Measurements from ENCODE around the gene GSN. TPM values are rescaled to one million over a fixed set of nuclear protein-coding genes. Genes with fewer than 3 reads are reported as not detected.

The GSN gene
- total and polyA plus RNA-seq, 4 donors = 18.8 to 402 (median 51.6) TPM

- DNase-seq (ENCODE audit: low spot score) = no peak
- Histone ChIP-seq H3K4me3 (ENCODE audit: low read depth in 1 of 3, low read length in 3 of 3) (no peak overlapping the region), H3K9ac (ENCODE audit: low read depth in 1 of 2, low read length in 2 of 2) (peak overlapping the region in 1 of 2 donors; percentile 51), H3K27me3 (ENCODE audit: control insufficient read depth in 4 of 4, insufficient read depth in 4 of 4, low read length in 3 of 4) (no peaks in the 10 kb centered on the region), H3K4me1 (ENCODE audit: control insufficient read depth in 4 of 4, insufficient read depth in 4 of 4, low read length in 3 of 4) (peaks cover 7 to 67% (median 44%) of the 10 kb centered on the region in 4 donors), H3K36me3 (ENCODE audit: control insufficient read depth in 4 of 4, insufficient read depth in 3 of 4, low read depth in 1 of 4, low read length in 3 of 4) (peaks cover 0 to 6% (median under 1%) of the 10 kb centered on the region in 4 donors), H3K9me3 (ENCODE audit: control insufficient read depth in 4 of 4, low read length in 3 of 4) (no peaks in the 10 kb centered on the region), H3K27ac (ENCODE audit: low read depth in 1 of 2, low read length in 2 of 2) (peak overlapping the region; percentile 86 to 96)
- TF ChIP-seq SP1 (IDR thresholded peaks at IDR 0.05) = no peak
- 72% methylated on average over 5 of the region's 5 CpGs for WGBS
These were observed 96.1 kb downstream of the GSN start for GRCh38 chr9:121364077-121364476.

- Histone ChIP-seq H3K4me3 (ENCODE audit: low read depth in 1 of 3, low read length in 3 of 3) (no peak overlapping the region), H3K36me3 (ENCODE audit: control insufficient read depth in 4 of 4, insufficient read depth in 3 of 4, low read depth in 1 of 4, low read length in 3 of 4) (peaks cover 0 to 6% (median 0%) of the 10 kb centered on the region in 4 donors), H3K9ac (ENCODE audit: low read depth in 1 of 2, low read length in 2 of 2) (peak overlapping the region in 1 of 2 donors; percentile 27), H3K27me3 (ENCODE audit: control insufficient read depth in 4 of 4, insufficient read depth in 4 of 4, low read length in 3 of 4) (no peaks in the 10 kb centered on the region), H3K4me1 (ENCODE audit: control insufficient read depth in 4 of 4, insufficient read depth in 4 of 4, low read length in 3 of 4) (peaks cover 5 to 64% (median 39%) of the 10 kb centered on the region in 4 donors), H3K9me3 (ENCODE audit: control insufficient read depth in 4 of 4, low read length in 3 of 4) (no peaks in the 10 kb centered on the region), H3K27ac (ENCODE audit: low read depth in 1 of 2, low read length in 2 of 2) (peak overlapping the region; percentile 86 to 96)
- no peak for TF ChIP-seq ZBTB33 (IDR thresholded peaks at IDR 0.05)
- TF ChIP-seq FOXA2 (IDR thresholded peaks at IDR 0.05) = no peak
- no peak for TF ChIP-seq SP1 (IDR thresholded peaks at IDR 0.05)
- no peak for TF ChIP-seq NR2F2 (IDR thresholded peaks at IDR 0.05)
- no peak for TF ChIP-seq YY1 (IDR thresholded peaks at IDR 0.05)
- TF ChIP-seq ATF3 (IDR thresholded peaks at IDR 0.05) = no peak
- no peak for TF ChIP-seq FOXA1 (IDR thresholded peaks at IDR 0.05)
- no peak for TF ChIP-seq RAD21 (IDR thresholded peaks at IDR 0.05)
- no peak for TF ChIP-seq GABPA (IDR thresholded peaks at IDR 0.05 in 1 of 2, conservative IDR thresholded peaks at IDR 0.05 in 1 of 2)
- TF ChIP-seq MAX (IDR thresholded peaks at IDR 0.05) = no peak
- no peak for TF ChIP-seq TAF1 (conservative IDR thresholded peaks at IDR 0.05)
- no peak for TF ChIP-seq REST (IDR thresholded peaks at IDR 0.05)
- TF ChIP-seq EGR1 (IDR thresholded peaks at IDR 0.05; ENCODE audit: low read depth in 2 of 2) = no peak
- no peak for TF ChIP-seq HNF4A (conservative IDR thresholded peaks at IDR 0.05)
- TF ChIP-seq RXRA (IDR thresholded peaks at IDR 0.05) = no peak
- no peak for TF ChIP-seq JUND (IDR thresholded peaks at IDR 0.05)
- TF ChIP-seq, protein P1, sequence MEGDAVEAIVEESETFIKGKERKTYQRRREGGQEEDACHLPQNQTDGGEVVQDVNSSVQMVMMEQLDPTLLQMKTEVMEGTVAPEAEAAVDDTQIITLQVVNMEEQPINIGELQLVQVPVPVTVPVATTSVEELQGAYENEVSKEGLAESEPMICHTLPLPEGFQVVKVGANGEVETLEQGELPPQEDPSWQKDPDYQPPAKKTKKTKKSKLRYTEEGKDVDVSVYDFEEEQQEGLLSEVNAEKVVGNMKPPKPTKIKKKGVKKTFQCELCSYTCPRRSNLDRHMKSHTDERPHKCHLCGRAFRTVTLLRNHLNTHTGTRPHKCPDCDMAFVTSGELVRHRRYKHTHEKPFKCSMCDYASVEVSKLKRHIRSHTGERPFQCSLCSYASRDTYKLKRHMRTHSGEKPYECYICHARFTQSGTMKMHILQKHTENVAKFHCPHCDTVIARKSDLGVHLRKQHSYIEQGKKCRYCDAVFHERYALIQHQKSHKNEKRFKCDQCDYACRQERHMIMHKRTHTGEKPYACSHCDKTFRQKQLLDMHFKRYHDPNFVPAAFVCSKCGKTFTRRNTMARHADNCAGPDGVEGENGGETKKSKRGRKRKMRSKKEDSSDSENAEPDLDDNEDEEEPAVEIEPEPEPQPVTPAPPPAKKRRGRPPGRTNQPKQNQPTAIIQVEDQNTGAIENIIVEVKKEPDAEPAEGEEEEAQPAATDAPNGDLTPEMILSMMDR (IDR thresholded peaks at IDR 0.05; ENCODE audit: low read depth, low read length, missing input control) = no peak
- no peak for TF ChIP-seq HNF4G (IDR thresholded peaks at IDR 0.05)
- no peak for DNase-seq (ENCODE audit: low spot score)
These were observed 96.9 kb downstream of the GSN start for GRCh38 chr9:121364886-121365285.
